Measurements from ENCODE around the gene GNG12.

The GNG12 gene

DNA sequence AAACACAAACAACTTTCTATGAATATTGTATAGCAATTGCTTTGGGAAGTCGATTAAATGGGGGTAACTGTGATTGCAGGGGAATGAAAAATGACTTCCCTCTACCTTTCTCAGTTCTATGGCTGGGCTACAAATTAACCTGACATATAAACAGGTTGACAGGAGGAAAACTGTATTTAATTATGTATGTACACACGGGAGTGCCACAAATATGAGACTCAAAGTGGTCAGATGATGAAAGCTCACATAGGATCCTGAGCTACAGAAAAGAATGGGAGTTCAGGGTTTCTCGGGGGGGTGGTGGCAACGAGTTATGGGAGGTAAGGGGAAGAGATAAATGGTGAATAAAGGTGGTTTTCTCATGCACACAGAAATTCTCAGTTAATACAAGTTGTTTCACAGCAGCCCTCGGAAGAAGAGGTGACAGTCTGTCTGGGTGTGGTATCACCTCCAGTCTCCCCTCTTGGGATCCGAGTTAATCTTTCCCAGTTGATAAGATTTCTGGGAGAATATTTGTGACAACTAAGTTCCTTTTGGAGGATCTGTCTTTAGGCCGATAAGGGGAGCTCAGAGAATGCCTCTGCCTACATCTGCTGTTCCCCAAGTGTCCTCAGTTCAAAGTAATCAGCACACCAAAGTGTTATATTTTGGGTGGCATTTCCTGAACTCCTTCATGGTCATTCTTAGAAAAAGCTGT is 122.0 kb downstream of the GNG12 start:
- no peak for DNase-seq (ENCODE audit: low read depth in 2 of 3, low spot score in 1 of 3)

DNA sequence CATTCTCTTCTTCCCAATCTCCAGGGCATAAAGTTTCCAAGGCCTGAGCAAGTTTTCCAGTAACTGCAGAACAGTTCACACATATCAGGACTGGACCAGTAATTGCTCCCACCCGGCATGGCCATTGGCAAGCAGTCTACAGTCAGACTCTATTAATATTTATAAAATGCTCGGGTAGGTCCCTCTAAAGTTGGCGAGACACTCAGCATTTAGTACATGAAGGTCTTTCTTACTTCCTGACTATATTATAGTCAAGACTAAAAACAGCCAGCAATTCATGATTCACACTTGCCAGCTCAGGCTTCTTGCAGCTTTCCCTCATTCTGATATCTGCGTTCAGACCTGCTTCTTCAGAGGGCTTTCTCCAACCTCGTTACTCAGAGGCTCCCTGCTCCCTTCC is 122.8 kb downstream of the GNG12 start:
- no peak for DNase-seq (ENCODE audit: low read depth in 2 of 3, low spot score in 1 of 3)

DNA sequence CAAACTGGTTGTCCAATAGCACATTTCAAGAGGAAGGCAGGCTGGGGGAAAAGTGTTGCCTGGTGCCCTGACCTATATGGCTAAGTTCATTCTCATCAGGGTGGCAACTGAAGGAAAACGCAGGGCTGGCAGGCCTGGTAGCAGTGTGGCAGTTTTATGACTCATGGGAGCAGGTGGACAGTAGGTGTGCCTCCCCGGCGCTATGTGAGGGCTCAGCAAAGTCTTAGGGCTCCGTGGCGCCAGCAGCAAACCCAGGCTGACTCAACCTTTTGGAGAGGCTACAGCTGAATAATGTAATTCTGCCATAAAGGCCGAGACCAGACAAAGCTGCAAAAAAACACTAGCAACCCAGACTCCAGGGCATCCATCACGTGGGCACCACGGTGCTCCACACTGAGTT is 124.7 kb downstream of the GNG12 start:
- DNase-seq (ENCODE audit: low read depth in 2 of 3, low spot score in 1 of 3), result no peak

DNA sequence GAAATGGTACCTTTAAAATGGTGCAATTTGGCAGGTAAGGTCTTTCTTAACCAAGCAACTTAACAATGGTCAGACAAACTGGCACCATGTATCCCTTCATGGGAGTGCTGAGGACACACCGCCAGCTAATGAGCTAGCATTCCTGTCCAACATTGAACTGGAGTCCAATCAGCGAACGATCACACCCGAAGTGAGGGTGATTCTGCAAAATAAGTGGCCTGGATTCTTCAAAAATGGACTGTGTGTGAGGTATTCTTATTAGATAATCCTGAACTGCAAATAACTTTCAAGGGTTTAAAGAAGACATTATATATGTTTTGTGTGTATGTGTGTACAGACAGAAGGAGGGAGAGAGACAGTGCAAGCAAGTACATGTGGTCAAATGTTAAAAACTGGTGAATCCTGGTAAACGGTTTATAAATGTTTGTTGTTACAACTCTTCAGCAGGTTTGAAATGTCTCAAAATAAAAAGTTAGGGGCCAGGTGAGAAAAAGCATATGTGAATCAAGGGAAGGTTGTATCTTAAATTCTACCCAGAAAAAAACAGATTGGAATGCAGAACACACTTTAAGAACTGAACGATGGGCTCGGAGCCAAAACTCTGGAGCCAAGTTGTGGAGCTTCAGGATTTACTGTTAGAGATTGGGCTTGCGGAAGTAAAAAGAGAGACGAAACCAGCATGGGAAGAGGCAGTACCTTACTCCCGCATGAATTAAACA is 127.4 kb downstream of the GNG12 start:
- no peak for DNase-seq (ENCODE audit: low read depth in 2 of 3, low spot score in 1 of 3)

DNA sequence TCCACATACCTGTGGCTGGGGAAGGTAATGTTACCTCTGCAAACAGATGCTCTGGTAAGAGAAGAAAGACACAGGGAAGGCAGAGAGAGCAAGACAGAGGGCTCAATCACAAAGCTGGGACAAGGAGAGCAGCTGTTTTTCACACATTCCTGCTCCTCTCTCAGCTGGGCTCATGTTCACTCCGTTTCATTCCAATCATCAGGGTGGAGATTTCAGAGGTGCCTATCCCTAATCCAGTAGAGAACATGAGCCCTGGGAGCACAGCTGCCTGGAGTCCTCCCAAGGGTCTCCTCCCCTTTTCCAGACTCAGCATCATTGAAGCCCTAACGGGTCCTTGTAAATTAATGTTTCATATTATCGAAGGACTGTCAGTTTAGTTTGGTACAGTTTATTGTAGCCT is 128.9 kb downstream of the GNG12 start:
- DNase-seq (ENCODE audit: low read depth in 2 of 3, low spot score in 1 of 3), result no peak

DNA sequence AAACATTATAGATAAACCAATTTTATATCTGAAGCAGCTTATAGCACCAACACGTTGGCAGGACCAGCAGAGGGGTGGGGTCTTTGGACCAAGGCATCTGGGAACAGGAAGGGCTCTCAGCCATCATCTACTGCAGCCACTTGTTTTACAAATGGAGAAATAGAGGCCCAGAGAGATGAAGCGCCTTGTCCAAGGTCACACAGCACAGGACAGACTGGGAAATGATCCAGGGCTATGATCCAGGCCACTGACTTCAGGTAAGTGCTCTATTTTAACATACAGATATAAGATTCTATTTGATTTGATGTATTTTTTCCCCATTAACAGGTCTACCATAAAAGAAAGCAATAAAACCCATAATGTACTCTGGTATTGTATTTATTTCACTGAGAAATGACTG is 131.4 kb downstream of the GNG12 start:
- no peak for DNase-seq (ENCODE audit: low read depth in 2 of 3, low spot score in 1 of 3)

DNA sequence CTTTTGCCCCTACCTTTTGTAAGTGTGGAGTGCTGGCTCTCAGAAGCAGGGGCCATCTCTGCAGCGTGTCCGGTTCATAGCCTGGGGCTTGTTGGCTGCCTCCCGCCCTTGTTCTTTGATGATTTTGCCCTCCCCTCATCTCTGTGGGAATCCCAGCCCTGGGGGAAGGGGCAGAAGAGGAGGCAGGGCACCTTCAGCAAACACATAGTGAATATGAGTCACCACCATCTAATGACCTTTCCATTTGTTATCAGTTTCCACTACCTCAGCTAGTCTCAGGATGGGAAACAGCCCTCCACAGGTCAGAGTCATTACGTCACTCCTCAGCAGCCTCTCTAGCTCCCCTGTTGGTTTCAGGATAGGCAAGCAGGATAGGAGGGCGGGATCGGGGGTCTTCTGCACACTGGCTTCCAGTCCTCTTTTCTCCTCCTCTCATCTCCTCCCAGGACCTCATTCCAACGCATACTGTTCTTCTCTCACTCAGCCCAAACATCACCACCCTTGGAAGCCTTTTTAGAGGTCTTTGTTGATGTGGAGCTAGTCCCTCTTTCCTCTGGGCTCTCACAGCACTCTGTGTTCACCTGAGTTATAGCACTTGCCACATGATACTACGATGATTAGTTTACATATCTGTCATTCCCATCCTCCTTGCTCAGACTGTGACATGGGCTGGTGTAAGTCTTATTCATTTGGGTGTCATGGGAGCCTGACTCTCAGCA is 132.4 kb downstream of the GNG12 start:
- DNase-seq (ENCODE audit: low read depth in 2 of 3, low spot score in 1 of 3), result peak in 1 of 3 donors; percentile 9

DNA sequence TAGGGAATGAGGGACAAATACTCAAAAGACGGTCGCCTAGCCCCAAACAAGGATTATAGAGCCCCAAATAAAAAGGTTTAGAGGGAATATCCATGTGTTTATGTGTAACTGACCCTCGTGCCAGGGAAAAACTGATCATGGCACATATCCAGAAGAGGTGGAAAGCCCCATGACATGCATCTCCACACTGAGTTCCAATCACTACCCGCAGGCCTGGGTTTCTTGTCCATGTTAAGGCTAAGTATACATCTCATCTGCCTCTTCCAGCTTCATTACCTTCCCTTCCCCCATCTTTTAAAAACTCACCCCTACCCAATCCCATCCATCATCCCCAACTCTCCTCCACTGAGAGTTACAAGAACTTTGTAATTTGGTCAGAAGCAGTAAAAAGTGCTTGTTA is 133.0 kb downstream of the GNG12 start:
- no peak for DNase-seq (ENCODE audit: low read depth in 2 of 3, low spot score in 1 of 3)

DNA sequence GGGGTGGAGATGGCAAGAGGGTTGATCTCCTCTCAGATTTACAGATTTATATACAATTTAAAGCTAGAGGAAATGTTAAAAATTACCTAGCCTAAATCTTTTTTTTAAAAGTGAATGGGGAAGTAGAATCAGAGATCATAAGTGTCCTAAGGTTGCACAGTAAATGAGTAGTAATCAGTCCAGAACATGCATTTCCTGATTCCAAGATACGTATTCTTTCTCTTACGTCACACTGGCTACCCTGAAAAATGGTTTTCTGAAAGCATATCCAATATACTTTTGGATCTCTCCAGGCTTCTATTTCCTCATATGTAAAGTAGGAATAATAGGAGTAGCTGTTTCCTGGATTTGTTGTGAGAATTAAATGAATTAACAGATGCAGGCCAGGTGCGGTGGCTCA is 136.6 kb downstream of the GNG12 start:
- no peak for DNase-seq (ENCODE audit: low read depth in 2 of 3, low spot score in 1 of 3)

DNA sequence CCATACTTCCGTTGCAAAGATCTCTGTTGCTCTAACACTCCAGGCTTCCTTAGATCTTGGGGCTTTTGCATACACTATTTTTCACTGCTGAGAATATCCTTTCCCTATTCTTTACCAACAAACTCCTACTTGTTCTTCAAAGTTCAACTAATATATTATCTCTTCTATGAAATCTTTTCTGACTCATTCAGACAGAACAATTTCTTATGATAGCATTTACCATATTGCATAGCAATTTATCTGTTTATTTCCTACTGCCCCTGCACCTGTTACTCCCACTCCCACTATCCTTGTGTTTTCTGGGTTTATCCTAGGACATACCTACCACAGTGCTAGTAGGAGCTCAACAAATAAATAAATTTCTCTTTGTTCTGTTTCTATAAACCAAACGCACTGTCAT is 137.3 kb downstream of the GNG12 start:
- no peak for DNase-seq (ENCODE audit: low read depth in 2 of 3, low spot score in 1 of 3)

DNA sequence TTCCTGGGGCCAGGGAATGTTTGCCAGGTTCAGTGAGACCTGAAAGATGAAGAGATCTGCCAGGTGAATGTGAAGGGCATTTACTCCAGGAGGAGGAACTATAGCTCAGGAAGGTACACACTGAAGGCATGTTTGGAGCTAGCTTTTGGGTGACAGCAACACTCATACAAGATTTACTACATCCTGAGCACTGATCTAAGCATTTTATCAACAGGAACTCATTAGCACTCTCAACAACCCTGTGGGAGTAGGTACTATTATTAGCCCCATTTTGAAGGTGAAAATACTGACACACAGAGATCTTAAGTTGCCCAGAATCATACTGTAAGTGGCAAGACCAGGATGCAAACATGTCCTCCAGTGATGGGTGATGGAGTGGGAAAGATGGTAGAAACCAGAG is 141.6 kb downstream of the GNG12 start:
- no peak for DNase-seq (ENCODE audit: low read depth in 2 of 3, low spot score in 1 of 3)

DNA sequence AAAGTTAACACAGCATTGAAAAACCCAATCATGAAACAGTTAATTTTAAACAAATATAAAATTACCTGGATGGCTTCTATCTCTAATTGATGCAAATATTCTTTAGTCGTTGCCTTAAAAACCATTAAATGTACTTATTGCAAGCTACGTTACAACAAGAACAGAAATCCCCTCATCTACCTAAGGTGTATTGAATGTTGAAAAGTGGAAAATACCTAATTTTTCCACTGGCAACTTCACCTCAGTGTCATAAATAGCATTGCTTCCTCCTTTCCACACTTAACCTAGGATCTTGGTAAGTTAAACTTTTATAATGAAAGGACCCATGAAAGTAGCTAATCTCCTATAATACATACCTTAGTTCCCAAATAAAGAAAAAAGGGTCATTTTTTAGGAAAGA is 142.9 kb downstream of the GNG12 start:
- DNase-seq (ENCODE audit: low read depth in 2 of 3, low spot score in 1 of 3), result no peak

DNA sequence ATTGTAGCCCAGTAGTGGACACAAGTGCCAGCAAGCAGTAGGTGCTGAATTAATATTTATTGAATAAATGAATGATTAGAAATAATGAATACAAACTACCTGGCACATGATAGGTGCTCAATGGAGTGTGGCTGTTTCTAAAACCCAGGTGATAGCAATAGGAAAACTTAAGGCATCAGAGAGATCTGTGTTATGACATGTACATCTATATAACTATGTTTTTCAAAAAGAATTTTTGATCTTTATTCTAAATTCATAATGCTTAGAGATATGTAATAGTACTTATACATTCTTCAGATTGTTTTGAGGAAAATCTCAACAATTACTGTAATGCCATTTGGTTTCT is 143.3 kb downstream of the GNG12 start:
- no peak for DNase-seq (ENCODE audit: low read depth in 2 of 3, low spot score in 1 of 3)

DNA sequence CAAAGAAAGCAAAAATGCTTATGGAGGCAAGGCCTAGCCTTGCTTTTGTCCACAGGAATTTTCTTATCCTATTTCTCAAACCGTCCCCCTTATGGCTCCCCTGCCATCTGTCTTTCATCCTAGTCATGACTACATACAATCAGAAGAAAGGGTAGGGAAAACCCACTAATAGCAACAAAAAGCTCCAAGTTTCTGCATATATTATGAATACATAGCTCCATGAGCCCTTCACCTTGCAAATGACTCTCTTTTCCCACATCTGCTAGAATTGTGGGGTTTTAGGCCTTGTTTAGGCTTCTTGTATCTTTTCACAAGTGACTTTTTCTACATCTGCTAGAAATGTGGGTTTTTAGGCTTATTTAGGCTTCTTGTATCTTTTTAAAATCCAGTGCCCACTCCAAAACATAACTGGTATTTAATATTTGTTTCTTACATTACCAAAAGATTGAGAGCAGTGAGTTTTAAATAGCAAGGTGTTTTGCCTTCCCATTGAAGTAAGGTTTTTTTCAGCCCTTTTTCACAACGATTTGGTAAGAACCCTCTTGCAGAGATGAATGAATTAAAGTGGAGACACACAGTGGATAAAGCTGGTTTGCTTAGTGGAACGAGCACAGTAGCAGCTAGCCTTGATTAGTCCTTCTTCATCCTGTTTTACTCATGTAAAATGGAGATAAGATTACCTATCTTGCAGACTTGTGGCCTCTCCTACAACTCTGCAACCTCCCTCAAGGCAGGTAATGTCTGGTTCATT is 143.8 kb downstream of the GNG12 start:
- DNase-seq (ENCODE audit: low read depth in 2 of 3, low spot score in 1 of 3), result no peak

DNA sequence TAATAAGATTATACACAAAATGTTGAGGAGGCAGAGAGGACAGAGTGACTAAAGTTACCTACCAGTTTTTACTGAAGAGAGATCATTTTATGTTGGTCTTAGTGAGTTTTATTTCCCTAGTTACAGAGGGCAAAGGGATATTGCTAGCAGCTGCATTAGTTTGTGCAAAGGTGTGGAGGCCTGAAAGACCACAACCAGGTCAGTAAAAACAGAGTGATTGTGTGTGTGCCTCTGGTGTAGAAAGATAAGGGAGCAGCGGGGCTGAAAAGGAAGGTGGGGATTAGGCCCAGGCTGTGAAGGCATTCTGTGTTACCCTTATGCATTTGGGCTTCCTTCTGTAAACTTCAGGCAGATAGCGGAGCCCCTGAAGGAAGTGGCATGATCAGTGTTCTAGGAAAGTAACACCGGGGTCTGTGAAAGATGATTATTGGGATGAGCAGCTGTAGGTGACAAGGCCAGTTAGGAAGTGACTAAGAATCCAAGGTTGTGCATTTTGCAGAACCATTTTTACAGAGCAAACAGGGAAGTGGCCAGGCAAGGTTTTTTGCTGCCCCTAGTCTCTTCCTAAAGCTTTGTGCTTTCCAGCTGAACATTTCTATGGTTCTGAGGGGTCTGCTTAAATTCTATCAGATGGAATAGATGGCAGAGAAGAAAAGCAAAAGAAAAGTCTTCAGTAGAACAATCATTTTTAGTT is 144.6 kb downstream of the GNG12 start:
- DNase-seq (ENCODE audit: low read depth in 2 of 3, low spot score in 1 of 3), result no peak

DNA sequence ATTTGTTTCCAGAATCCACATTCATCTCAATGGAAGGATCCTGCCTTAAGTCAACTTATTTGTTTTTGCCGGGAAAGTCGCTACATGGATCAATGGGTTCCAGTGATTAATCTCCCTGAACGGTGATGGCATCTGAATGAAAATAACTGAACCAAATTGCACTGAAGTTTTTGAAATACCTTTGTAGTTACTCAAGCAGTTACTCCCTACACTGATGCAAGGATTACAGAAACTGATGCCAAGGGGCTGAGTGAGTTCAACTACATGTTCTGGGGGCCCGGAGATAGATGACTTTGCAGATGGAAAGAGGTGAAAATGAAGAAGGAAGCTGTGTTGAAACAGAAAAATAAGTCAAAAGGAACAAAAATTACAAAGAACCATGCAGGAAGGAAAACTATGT is 145.6 kb downstream of the GNG12 start:
- DNase-seq (ENCODE audit: low read depth in 2 of 3, low spot score in 1 of 3), result no peak

DNA sequence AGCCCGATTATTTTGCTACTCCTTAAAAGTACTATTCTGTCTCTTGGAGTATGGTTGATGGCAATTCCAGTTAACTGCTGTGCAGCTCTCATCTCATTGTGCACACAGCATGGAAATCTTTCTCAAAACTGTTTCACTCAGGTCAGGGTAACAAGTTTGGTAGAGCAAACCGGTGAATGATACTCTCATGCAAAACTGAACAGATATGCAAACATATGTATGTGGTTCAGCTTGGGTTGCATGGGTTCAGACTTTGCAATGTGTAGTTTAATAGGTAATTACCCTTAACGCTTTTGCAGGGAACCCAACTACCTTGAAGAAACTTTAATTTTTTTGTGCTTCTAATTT is 146.1 kb downstream of the GNG12 start:
- no peak for DNase-seq (ENCODE audit: low read depth in 2 of 3, low spot score in 1 of 3)

DNA sequence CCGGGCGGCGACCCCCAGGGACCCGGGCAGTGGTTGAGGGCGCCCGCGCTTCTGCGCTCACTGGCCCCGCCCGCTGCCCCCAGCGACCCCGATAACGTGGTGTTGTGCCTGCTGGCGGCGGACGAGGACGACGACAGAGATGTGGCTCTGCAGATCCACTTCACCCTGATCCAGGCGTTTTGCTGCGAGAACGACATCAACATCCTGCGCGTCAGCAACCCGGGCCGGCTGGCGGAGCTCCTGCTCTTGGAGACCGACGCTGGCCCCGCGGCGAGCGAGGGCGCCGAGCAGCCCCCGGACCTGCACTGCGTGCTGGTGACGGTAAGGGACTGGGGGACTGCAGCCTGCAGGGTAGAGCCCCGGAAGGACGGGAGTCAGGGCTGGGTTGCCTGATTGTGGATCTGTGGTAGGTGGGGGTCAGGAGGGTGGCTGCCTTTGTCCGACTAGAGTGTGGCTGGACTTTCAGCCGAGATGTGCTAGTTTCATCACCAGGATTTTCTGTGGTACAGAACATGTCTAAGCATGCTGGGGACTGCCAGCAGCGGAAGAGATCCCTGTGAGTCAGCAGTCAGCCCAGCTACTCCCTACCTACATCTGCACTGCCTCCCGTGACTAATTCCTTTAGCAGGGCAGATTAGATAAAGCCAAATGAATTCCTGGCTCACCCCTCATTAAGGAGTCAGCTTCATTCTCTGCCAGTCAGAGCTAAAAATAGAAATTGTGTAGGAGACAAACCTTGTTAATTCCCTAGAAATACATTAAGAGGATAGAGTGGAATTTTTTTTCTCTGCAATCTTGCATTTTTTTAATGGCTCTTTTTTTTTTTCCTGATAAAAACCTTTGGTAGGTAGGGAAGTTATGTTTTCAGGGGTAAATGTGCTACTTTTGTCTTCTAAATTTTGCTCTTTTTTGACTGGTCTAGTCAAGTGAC is 146.7 kb downstream of the GNG12 start:
- peak in 2 of 3 donors; percentile 23 to 50 for DNase-seq (ENCODE audit: low read depth in 2 of 3, low spot score in 1 of 3)

DNA sequence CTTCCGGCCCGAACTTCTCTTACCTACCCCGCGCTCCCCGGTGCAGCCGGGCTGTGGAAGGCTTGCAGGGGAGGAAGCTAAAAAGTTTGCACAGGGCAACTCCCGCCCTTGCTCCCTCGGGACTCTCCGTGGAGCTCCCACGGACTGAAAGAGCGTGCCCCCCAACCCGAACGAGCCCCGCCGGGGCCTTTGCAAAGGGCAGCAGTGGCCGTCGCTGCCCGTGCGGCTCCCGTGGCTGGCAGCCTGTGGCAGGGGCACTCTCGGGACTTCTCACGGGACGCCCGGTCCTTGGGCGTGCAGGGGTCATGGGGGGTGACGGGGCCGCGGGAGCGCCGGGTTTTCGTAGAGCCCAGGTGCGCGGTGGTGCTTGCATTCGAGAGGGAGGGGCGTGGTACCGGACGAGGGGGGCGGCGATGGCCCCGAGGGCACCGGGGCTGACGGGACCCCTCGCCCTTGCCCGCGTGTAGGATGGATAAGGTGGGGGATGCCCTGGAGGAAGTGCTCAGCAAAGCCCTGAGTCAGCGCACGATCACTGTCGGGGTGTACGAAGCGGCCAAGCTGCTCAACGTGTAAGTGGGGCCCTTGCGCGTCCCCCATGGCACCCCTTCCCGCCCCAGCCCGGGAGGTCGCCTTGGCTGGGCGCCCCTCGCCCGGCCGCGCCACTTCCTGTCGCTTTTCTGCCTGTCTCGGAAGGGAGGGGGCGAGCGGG is 147.6 kb downstream of the GNG12 start:
- peak in 2 of 3 donors; percentile 38 to 42 for DNase-seq (ENCODE audit: low read depth in 2 of 3, low spot score in 1 of 3)
